GM04503 (cell line): Measurements from ENCODE around the gene MNX1.

Experiments used
- DNase-seq: peaks from one replicate; pipeline ENCODE4 v3.0.0-alpha.2; 2012; ENCODE audit warnings: low read depth

MNX1 gene

DNA sequence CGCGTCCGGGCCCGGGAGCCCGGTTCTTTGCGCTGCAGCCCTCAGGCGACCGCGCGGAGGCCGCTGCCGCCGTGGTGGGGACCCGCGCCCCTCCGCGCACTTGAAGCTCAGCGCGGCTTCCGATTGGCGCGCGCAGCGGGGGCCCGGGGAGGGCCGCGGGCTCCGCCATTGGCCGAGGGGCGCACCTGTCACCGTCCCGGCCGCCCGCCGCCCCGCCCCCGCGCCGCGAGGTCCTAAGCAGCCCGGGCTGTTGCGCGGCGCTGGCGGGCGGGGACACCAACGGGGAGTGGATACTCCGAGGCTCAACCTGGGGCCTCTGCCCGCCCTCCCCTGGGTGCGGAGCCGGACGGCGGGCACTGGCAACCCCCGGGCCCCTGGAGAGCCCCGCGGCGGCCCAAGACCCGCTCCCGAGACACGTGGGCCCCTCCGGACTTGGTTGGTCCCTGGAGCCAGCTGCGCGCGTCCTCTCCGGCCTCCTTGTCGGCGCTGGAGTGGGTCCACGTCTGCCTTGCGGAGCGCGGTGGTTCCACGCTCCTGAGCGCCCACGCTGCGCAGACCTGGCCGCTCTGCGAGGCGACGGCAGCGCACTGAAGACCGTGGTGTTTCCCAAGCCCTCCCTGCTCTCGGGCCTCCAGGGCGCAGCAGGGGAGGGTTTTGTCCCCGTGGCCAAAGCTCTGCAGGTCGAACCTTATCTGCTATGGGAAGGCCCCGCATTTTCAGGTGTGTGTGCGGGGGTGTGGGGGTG lies at the start of gene MNX1:
Gene MNX1 (minus strand): TSS at position 76 of the 745 bp plus-strand sequence. CDS start 313 bp downstream, outside the sequence.
- DNase-seq, result no peak

DNA sequence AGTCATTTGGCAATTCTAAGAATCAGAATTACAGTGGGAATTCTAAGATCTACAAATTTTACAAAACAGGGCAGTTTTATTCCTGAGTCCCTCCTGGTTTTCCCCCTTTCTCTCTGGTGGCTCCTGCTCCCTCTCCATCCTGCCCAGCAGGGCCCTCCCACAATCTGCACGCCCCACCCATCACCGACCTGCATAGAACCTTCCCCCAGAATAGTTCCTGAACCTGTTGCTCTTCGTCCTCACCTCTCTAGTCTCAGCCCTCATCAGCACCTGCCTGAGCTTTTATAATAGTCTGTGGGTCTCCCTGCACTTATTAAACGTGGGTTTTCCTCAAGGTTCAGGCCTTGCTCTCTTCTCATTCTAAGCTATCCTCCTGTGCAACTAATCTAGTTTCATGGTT lies 49.1 kb upstream of the MNX1 start:
- no peak for DNase-seq

- no peak for DNase-seq
These were observed 48.2 kb upstream of the MNX1 start for GRCh38 chr7:157058701-157059100.

DNA sequence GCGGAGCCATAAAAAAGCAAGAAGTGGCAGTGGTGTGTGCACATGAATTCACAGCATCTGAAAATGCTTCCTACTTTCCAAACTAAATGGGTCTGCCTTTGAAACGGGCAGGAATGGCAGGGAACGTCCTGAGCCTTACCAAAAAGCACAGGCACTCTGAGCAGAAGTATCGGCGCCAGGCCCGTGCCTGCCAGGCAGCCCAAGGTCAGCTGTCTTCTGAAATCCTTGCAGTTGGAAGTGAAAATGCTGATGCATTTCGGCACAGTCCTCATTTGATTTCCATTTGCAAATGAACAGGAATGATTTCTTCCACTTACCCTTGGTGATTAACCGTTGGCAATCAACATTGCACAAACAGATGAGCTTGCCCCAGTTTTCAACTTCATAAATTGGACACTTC lies 47.6 kb upstream of the MNX1 start:
- DNase-seq, result no peak

GRCh38 chr7:157056957-157057902 lies 46.8 kb upstream of the MNX1 start:
- no peak for DNase-seq

- no peak for DNase-seq
These were observed 45.8 kb upstream of the MNX1 start for GRCh38 chr7:157056246-157056645.

DNA sequence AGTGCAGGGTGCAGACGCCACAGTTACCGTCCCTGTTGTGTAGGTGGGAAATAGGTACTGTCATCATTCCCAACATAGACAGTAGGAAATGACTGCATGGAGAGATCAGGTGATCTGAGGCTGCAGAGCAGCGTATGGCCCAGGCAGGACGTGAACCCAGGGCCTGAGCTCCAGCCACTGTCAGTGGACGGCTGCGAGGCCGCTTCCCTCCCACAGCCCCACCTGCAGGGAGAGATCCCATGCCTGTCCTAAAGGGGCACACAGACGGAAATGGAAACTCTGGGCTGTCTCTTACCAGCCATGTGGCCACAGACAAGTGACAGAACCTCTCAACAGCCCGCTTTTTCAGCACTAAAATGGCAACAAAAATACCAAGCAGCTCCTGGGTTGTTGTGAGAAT lies 44.5 kb upstream of the MNX1 start:
- no peak for DNase-seq

- no peak for DNase-seq
These were observed 42.7 kb upstream of the MNX1 start for GRCh38 chr7:157053118-157053517.

- no peak for DNase-seq
These were observed 36.7 kb upstream of the MNX1 start for GRCh38 chr7:157047148-157047547.

DNA sequence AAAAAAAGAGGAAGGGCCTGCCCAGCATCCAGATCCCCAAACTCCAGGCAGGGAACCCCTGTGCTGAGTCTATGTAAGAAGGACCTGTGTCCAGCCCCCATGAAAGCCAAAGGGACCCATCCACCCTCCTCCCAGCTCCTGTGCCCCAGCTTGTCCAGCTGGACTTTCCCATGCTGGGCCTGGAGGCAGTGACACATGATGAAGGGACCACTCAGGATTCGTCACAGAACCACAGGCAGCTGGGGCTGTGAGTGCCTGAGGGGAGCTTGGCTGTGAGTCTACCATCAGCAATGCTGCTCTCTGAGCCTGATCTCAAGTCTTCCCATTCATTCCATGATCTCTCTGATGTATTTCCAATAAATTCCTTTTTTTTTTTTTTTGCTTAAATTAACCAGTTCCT lies 36.2 kb upstream of the MNX1 start:
- DNase-seq, result peak; percentile 90

GRCh38 chr7:157044943-157045660 lies 34.6 kb upstream of the MNX1 start:
- DNase-seq, result no peak

DNA sequence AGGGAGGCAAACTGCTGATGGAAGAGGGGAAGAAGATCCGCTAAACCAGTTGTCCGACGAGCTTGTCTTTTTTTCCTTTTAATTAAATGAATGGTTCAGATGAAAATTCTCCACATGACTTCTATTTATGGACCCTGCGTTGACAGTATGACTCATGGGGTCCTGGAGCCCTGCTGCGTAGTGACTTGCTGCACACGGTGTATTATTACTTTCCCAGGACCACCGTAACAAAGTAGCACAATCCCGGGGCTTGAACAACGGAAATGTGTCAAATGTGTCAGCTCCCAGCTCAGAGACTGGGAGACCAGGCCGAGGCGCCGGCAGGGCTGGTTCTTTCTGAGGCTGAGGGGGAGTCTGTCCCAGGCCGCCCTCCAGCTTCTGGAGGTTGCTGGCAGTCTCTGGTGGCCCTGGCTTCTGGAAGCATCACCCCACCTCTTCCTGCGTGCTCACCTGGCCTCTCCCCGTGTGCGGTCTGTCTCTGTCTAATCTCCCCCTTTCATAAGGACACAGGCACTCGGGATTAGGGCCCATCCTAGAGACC lies 33.8 kb upstream of the MNX1 start:
- DNase-seq, result no peak

- DNase-seq, result peak; percentile 74
These were observed 33.3 kb upstream of the MNX1 start for GRCh38 chr7:157043745-157044144.

DNA sequence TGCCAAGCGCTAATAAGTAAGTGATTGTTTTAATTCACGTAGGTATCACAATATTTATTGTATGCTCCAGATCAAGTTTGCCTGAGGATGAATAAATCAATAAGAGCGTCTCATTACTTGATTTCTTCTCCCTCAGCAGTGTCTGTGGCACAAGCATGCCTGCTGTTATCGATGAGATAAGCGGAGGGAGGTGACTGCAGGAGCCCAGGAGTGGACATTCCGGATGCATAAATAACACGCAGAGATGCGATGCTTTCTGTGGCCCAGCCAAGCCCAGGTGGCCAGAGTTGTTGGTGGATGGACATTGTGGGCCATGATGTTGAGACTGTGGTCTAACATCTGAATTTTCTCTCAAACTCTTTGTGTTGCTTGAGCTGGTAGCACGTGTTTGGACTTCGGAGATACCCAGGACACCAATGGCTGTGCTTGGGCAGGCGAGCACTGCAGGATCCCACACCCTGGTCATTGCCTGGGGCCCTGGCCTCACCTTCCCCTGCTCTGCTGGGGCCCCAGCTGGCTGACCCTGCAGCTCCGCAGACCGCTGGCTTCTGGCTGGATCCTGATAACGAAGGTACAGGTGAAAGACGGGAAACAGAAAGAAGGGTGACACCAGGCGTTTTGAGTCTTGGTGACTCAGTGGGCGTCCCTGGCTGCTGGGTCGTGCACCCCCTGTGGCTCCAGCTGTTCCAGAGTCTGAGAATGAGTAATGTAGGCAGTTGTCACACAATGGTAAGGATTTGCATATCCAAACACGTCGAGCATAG lies 31.2 kb upstream of the MNX1 start:
- no peak for DNase-seq

DNA sequence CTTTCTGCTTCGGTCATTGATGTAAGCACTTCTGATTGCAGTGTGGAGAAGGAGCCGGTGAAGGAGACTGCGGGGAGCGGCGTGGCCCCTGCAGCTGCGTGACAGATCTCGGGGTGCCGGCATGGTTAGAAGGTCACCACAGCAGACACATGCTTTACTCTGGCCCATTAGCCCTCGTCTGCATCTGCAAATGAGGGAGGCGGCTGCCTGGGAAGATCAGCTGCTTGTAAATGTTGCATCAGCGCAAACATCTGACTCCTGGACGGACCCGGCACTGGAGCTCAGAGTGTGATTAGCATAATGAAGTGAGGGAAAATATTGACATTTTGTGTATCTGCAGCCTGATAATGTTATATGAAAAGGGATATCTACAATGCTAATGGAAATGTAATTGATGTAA lies 30.5 kb upstream of the MNX1 start:
- DNase-seq, result no peak

DNA sequence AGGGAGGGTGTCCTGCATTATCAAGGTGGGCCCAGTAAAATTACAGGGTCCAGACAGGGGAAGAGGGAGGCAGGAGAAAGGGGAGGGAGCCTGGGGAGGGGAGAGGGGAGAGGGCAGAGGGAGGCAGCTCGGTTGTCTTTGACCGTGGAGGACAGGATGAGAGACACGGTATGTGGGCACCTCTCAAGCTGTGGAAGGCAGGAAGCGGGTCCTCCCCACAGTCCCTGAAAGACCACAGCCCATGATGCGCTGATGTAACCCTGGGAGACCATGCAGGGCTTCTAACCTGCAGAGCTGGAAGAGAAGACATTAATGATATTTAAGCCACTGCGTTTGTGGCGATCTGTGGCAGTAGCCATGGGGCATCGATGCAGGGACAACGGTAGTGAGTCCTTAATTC lies 27.2 kb upstream of the MNX1 start:
- no peak for DNase-seq

DNA sequence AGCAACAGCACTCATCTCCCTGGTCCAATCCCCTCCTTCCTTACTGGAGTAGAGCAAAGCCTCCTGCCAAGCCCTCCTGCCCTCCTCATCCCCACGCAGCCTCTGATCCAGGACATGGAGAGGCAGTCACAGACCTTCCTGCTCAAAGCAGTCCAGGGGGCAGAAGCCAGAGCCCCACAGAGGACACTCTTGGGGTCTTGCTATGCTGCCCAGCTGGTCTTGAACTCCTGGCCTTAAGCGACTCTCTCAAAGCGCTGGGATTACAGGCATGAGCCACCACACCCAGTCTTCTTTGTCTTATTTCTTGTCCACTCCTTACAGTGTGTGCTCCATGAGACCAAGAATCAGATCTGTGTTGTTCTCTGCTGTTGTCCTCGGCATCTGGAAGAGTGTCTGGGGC lies 26.6 kb upstream of the MNX1 start:
- no peak for DNase-seq

GRCh38 chr7:157035979-157036378 lies 25.5 kb upstream of the MNX1 start:
- DNase-seq, result no peak

DNA sequence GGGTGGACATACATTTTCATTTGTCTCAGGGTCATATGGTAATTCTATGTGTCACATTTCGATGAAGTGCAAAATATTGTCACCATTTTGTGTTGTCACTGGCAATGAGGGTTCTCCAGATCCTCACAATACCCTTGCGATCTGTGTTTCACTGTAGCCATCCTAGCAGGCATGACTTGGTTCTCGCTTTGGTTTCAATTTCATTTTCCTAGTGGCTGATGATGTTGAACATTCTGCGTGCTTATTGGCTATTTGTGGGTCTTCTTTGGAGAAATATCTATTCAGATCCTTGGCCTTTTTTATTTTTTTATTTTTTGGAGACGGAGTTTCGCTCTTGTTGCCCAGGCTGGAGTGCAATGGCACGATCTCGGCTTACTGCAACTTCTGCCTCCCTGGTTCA lies 24.8 kb upstream of the MNX1 start:
- no peak for DNase-seq

GRCh38 chr7:157033483-157034473 lies 23.3 kb upstream of the MNX1 start:
- DNase-seq, result no peak
